ENCODE data around the gene NRN1L.
"Not testable (repeated sequence)": the region's sequence is repeated elsewhere in the genome, so short reads cannot be mapped to it uniquely, and the experiment has no call there.

Gene NRN1L

DNA sequence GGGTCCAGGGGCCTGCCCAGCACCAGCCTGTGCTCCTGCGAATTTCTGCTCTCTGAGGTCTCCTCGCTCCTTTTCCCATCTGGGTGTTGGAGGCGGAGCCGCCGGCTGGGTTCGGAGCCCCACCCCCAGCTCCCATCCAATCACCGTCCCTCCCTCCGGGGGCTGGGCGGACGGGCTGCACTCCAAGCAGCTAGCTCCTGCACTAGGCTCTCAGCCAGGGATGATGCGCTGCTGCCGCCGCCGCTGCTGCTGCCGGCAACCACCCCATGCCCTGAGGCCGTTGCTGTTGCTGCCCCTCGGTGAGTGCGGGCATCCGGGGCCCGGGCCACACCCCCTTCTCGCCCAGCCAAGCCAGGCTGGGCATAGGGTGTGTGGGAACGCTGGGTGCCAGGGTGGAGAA is at the start of gene NRN1L:
TSS of gene NRN1L (plus strand) at position 202 of the 400 bp plus-strand sequence. CDS start at position 221, 19 bp downstream.
- no peak for FAIRE-seq

DNA sequence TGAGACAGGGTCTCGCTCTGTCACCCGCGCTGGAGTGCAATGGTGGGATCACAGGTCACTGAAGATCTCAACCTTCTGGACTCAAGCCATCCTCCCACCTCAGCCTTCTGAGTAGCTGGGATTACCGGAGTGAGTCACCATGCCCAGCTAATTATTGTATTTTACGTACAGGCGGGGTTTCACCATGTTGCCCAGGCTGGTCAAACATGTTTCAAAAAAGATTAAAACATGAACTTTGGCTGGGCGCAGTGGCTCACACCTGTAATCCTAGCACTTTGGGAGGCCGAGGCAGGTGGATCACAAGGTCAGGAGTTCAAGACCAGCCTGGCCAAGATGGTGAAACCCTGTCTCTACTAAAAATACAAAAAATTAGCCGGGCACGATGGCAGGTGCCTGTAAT is 47.5 kb upstream of the NRN1L start:
- not testable (repeated sequence) for FAIRE-seq

DNA sequence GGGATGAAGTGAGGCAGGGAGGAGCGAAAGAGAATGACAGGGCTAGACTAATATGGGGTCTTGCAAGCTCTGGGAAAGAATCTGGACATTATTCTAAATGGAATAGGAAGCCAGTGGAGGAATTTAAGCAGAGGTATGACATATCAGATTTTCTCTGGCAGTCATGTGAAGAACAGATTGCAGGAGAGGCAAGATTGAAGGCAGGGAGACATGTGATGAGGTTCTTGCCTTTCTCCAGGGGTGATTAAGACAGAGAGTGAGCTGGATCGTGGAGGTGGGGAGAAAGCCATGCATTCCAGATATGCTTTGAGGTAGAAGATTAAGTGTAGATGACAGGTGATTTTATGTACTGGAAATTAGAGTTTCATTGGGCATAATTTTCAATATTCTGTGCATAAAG is 46.9 kb upstream of the NRN1L start:
- FAIRE-seq: no peak

DNA sequence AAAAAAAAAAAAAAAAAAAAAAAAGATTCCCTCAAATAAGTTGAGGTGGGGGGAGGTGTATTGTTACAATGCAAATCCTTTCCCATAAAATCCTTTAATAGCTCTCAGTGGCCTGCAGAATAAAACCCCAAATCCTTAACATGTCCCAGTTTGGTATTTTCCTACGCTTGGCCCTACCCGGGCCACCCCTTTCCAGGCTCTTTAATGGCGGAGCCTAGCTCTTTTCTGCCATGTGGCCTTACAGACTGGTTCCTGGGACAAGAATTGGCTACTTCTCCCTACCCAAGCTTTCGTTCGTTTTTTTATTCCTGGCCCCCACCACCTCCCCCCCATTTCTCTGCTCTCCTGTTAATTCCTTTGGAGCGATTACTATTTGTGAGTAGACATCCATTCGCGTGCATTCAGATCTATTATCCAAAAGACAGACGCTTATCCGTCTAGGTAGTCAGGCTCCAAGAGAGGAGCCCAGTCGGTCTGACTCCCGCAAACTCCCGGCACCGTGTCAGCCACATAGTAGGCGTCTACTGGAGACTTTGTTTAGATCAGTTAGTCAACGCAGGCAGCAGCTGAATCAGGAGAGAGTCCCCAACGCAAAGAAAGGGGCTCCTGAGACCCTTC is 43.4 kb upstream of the NRN1L start:
- FAIRE-seq: no peak

DNA sequence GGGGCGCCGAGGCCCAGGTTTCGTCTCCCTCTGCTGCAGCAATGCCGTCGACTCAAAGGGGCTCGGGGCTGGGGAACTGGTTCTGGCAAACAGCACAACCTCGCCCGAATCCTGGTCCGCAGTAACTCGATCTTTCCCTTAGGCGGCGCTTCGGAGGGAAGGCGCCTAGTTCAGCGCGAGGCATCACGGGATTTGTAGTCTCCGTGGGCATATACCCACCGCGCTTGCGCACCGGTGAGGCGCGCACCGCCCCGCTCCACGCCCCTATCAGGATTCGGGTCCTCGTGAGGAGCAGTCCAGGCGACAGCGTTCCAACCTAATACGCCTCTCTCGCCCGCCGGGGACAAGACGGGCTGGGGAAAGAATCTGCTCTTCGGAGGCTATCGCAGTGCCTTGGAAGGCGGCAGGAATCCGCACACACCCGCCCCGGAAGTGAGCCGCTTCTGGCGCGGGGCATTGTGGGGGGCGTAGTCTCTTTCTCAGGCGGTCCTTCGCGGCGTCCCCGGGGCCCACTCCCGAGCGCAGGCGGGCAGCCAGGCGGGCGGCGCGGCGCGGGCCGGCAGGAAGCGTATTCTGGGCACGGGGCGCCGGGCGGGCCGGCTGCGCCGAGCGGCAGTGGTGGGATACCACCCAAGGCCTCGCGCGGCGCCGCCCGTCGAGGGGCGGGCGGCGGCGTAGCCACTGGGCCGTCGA is 42.7 kb upstream of the NRN1L start, which contains the start of gene THAP11:
TSS of gene THAP11 (plus strand) at position 505 of the 693 bp plus-strand sequence. CDS start 235 bp downstream, outside the sequence.
- FAIRE-seq: no peak

DNA sequence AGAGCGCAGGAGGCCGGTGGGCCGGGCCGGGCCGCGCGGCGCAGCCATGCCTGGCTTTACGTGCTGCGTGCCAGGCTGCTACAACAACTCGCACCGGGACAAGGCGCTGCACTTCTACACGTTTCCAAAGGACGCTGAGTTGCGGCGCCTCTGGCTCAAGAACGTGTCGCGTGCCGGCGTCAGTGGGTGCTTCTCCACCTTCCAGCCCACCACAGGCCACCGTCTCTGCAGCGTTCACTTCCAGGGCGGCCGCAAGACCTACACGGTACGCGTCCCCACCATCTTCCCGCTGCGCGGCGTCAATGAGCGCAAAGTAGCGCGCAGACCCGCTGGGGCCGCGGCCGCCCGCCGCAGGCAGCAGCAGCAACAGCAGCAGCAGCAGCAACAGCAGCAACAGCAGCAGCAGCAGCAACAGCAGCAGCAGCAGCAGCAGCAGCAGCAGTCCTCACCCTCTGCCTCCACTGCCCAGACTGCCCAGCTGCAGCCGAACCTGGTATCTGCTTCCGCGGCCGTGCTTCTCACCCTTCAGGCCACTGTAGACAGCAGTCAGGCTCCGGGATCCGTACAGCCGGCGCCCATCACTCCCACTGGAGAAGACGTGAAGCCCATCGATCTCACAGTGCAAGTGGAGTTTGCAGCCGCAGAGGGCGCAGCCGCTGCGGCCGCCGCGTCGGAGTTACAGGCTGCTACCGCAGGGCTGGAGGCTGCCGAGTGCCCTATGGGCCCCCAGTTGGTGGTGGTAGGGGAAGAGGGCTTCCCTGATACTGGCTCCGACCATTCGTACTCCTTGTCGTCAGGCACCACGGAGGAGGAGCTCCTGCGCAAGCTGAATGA is 42.0 kb upstream of the NRN1L start:
- FAIRE-seq: no peak

DNA sequence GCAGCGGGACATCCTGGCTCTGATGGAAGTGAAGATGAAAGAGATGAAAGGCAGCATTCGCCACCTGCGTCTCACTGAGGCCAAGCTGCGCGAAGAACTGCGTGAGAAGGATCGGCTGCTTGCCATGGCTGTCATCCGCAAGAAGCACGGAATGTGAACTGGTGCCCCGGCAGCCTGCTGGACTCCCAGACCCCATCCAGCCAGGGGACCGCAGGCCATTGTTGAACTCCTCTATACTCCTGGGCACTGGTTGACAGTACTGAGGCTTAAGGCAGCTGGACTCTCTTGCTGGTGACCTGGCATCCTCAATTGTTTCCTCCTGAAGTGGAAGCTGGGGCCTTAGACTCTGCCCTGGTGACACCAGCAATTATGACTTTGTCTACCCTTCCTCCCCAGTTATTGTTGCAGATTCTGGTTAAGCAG is 41.3 kb upstream of the NRN1L start:
- FAIRE-seq: no peak

DNA sequence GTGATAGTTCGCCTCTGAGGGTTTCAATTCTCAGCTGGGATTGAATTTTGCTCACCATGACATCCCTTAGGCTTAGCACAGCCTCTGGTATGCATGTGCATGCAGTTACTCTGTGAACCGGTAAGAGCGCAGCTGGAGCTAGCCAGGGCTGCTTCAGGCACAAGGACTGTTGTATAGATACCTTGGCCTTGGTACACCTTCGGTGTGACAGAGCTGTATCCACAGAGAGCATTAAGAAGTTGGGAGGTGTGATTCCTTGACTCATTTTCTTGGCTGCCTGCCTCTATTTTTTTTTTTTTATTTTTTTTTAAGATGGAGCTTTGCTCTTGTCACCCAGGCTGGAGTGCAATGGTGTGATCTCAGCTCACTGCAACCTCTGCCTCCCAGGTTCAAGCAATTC is 40.2 kb upstream of the NRN1L start:
- FAIRE-seq: no peak

DNA sequence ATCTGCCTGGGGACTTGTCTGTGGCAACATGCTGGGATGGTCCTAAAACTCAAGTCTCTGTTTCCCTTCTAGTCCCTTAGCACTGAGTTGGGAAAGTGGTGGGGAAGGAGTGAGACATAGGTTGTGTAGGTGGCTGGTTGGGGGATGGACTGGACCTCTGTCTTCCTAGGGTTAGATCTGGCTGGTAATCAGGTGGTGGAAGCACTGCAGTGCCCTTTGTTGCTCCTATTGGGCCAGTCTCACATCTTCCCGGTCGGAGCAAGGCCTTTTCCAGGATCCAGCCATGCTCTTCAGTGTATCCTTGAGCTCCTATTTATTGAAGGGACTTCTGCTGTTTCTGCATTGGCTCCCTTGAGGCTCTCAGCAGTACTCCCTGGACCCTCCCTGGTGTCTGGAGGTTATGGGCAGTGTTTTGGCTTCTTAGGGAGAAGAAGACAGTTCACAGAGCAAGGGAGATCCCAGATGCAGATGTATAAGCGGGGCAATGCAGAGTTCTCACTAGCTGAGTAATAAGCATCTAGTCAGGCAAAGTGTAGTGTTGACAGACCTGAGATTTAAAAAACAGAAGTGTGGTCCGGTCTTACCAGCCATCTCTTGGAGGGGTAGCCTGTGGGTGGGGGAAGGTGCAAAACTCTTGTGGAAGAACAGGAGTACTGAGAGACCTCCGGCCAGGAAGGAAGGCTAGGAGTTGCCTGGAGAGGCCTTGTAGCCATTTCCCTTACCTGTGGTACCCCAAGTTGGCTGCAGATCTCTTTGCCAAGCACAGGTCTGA is 39.2 kb upstream of the NRN1L start:
- FAIRE-seq: no peak

DNA sequence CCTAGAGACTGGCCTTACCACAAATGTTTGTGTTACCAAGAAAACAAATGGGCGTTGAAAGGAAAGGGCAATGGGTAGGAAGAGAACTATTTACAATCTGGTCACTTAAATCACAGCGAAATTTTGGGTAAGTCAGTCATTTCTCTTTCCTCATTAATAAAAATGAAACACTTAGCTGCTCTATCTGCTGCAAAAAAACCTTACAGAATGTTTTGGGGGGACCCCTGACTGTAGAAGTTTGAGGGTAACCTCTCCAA is 38.7 kb upstream of the NRN1L start:
- FAIRE-seq: no peak

DNA sequence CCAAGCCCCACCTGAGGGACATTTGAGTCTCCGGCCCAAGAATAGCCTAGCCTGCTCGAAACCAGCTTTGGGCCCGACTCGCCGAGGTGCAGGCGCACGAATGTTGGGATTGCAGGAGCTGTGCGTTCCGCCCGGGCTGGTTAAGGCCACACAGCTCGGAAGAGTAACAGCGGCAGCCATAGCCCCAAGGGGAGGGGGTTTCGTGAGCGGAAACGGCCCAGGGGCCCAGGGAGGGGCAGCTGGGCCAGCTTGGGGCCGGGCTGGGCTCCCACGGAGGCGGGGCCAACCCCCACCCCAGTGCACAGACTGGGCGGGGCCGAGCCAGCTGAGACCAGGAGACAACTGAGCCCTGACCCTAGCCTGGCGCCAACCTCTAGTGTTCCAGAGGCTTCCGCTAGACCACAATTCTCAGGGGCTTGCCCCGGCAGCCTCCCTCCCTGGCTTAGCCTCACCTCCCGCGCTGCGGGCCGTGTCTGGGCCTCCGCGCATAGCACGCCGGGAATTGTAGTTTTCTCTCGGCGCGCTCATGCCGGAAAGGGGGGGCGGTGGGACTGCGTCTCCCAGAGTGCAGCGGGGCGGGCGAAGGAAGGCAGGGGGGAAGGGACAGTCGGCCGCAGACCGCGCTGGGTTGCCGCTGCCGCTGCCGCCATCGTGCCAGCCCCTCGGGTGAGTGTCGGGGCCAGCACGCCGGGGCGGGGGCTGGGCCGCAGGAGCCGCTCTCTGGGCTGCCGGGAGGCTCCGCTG is 38.2 kb upstream of the NRN1L start, which contains the start of gene NUTF2:
TSS of gene NUTF2 (plus strand) at position 614 of the 744 bp plus-strand sequence. CDS start 18,198 bp downstream, outside the sequence.
- FAIRE-seq: no peak

DNA sequence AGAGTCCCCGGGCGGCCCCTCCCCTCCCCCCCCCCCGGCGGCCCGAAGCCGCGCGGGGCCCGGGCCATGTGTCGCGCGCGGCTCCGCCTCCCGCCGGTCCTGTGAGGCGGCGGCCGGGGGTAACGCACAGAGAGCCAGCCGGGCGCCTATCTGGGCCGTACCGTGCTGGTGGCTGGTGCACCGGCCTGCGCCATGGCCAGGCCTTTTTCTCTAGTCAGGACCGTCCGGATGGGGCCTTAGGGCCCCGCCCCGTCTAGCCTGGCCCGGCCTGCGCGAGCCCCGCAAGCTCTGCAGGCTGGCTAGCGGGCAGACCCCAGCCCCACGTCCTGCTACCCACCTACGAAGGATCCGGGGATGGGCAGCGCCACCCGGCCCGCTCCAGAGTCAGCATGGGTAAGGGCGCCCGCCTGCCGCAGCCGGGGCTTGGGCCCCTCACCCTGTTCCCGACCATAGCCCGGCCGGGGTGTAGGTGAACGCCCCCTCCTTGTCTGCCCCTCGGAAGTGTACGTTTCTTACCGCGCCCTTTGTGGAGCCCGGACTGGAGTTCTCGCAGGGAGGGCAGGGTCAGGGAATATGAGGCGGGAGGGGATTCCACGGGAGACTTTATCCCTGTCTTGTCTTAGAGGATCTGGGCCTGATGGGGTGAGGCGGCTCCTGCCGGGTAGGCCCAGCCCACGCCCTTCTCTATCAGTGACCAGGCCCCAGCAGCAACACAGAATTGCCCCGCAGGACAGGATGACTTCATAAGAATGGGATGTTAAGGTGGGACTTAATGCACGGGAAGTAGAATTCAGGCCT is 37.4 kb upstream of the NRN1L start, which contains the start of gene CENPT:
TSS of gene CENPT (minus strand) at position 630 of the 798 bp plus-strand sequence. CDS start 13,834 bp downstream, outside the sequence.
- FAIRE-seq: no peak

DNA sequence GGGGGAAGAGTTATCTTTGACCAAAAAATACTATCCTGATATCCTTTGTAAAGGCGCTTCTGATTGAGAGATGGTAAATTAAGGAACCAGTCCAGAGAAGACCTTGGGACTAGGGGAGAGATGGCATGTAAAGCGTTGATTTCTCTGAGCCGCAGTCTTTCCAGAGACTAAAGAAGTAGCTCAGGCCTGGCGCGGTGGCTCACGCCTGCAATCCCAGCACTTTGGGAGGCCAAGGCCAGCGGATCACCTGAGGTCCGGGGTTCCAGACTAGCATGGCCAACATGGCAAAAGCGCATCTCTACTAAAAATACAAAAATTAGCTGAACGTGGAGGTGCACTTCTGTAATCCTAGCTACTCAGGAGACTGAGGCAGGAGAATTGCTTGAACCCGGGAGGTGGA is 36.6 kb upstream of the NRN1L start:
- no peak for FAIRE-seq

DNA sequence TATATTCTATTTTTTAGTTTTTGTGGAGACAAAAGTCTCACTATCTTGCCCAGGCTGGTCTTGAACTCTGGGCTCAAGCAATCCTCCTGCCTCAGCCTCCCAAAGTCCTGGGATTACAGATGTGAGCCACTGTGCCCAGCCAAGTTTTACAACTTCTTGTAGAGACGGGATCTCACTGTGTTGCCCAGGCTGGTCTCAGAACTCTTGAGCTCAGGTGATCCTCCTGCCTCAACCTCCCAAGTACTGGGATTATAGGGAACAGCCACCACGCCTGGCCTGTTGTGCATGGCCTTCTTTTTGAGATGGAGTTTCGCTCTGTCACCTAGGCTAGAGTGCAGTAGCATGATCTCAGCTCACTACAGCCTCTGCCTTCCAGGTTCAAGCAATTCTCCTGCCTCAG is 31.0 kb upstream of the NRN1L start:
- no peak for FAIRE-seq

DNA sequence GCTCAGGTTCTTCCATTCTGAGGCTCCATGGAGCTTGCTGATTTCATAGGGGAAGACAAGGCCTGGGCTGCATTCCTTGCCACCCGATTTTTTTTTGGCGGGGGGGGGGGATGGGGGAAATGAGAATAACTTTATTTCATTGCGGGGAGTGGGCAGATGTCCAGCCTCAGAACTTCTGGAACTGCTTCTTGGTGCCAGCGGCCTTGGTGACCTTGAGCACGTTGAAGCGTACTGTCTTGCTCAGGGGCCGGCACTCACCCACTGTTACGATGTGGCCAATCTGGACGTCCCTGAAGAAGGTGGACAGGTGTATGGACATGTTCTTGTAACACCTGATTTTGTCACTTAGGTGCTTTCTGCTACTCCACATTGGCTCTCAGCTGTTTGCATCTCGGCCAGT is 28.9 kb upstream of the NRN1L start:
- no peak for FAIRE-seq

DNA sequence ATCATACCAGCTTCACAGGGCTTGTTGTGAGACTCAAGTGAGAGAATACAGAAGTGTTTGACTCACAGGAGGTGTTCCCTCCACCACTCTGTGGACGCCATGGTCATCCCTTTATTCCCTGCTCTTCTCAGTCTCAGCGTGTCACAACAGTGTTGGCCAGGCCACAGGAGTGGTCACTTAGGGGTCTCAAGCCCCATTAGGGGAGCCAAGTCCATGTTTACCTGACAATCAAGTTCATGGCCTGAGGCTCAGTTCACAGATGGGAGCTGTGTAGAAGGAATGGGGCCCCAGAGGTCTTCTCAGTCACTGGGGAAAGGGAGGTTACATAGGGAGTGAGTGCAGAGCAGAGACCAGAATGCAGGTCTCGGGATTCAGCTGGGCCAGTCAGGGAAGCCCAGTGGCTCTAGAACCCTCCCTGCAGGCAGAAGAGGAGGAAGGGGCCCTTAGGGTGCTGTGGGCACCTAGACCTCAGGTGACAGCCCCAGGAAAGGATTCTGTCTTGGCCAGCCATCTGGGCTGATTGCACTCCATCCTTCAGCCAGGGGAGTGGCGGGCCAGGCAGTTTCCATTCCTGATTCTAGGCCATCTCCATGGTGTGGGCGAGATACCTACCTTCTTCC is 27.6 kb upstream of the NRN1L start:
- FAIRE-seq: no peak

DNA sequence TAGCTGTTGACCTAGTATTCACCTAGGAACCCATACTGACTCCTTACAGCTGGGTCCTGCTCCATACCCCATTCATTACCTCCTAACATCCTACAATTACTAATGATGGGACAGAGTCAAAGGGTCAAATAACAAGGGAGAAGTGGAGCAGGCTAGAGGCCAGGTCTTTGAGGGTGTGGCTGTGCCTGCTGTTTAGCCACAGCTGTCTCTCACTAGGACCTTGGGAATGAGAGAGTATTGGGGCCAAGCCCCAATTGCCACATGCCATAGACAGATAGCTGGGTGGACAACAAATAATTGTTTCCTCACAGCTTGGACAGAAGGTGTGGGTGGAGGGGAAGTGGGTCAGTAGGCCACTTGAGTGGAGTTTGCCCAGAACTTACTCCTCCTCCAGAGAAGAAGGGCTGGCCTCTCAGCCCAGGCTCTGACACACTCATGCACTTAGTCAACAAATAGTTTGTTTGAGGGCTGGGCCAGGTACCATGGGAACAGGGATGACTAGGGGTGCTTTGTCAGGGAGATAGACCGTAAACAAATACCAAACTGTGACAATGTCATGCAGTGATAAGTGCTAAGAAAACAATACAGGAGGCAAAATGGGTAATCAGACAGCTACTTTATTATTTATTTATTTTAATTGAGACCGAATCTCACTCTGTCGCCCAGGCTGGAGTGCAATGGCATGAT is 27.0 kb upstream of the NRN1L start:
- FAIRE-seq: no peak

DNA sequence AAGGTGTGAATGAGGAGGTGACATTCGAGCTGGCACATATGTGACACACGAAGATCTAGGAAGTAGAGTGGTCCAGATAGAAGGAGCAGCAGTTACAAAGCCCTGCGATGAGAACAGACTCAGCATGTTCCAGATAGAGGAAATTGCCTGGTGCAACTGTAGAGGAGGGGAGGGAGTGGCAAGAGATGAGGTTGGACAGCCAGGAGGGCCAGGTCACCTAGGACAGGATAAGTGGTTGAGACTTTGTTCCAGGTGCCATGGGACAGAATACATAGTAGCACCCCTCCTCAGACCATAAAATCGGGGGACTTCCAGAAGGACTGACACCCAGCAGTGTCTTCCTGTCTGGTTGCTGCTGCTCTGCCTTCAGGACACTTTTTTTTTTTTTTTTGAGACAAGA is 26.2 kb upstream of the NRN1L start:
- no peak for FAIRE-seq

DNA sequence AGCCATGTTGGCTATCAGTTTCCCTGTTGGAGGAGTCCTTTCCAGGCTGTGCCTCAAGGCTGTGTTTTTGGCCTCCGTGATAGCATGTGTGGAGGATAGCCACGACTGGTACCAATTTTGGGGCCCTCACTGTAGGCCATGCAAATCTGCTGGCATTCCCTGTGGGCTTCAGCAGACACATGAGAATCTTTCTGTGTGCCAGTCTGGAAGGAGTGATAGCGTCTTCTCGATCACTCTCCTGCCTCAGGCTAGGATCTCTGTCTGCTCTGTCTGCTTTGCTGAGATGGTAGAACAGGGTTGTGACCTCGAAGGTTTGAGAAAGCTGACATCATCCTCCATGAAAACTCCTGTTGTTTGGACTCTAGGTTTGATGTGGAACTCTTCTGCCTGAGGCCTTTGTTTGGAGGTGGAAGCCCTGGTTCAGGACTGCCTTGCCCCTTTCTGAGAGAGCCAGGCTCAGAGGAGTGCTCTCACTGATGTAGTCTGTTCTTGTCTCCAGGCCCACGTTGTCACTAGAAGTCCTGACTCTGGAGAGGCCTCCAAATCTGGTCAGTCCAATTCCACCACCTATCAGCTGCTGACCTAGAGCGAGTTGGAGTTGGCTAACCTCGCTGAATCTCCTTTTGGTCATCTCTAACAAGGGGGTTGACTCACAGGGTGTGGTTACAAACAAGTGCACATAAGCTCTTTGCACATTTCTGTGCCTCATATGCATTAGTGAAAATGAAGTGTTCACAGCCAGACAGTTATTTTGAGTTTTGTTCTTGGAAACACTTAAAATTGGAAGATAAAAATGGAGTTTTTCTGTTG is 23.9 kb upstream of the NRN1L start:
- no peak for FAIRE-seq
